ENCODE results near the gene COQ7.

DNA sequence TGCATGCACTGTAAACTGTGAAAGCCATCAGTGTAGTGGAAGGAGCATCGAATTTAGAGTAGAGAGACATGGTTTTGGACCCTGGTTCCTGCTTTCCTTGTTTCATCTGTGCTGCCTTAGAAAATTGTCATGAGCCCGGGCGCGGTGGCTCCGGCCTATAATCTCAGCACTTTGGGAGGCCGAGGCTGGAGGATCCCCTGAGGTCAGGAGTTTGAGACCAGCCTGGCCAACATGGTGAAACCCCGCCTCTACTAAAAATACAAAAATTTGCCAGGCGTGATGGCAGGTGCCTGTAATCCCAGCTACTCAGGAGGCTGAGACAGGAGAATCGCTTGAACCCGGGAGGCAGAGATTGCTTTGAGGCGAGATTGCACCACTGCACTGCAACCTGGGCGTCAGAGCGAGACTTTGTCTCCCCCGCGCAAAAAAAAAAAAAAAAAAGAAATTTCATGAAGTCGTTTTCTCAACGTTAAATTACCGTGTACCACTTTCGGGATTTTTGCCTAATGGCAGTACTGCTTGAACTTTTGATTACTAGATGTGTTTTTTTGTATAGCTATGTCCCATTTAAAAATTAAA, 912 bp downstream of the COQ7 start:
- no peak for TF ChIP-seq CTCF (conservative IDR thresholded peaks at IDR 0.05 in 1 of 2, IDR thresholded peaks at IDR 0.05 in 1 of 2; ENCODE audit: extremely low read depth in 1 of 2, insufficient read depth in 1 of 2, low read depth in 1 of 2, low read length in 2 of 2)
- no peak for TF ChIP-seq EZH2 (IDR thresholded peaks at IDR 0.05; ENCODE audit: borderline replicate concordance, low read length)
